OCI-LY1 (cell line): ENCODE measurements around the gene EVPL.

Experiments used
- H2AFZ ChIP-seq: fragments of 200-600 bp; sonication (generic), shearing (Covaris generic); 2 replicates; pipeline ENCODE4 v1.6.0; 2014; ENCODE audit warnings: antibody characterized with exemption, mild to moderate bottlenecking, low read length
- H3F3A ChIP-seq: fragments of 200-600 bp; sonication (generic), shearing (Covaris generic); 2 replicates; pipeline ENCODE4 v1.6.0; 2014; ENCODE audit warnings: mild to moderate bottlenecking, antibody characterized with exemption, low read length, moderate library complexity; ENCODE audit not compliant: insufficient read depth
- H3K27ac ChIP-seq: fragments of 200-600 bp; sonication (generic); 2 replicates; pipeline ENCODE4 v1.5.1; 2014; ENCODE audit warnings: low read length, mixed run types, mild to moderate bottlenecking, low read depth; ENCODE audit not compliant: poor library complexity, severe bottlenecking
- H3K27me3 ChIP-seq: fragments of 200-600 bp; sonication (generic); 2 replicates; pipeline ENCODE4 v1.6.0; 2014; ENCODE audit warnings: antibody characterized with exemption, mild to moderate bottlenecking, low read length, moderate library complexity; ENCODE audit not compliant: insufficient read depth
- H3K36me3 ChIP-seq: fragments of 200-600 bp; sonication (generic); 2 replicates; pipeline ENCODE4 v1.6.1; 2014; ENCODE audit warnings: mild to moderate bottlenecking, antibody characterized with exemption, low read length, moderate library complexity, mixed read lengths; ENCODE audit not compliant: insufficient read depth
- H3K4me1 ChIP-seq: fragments of 200-600 bp; sonication (generic); 2 replicates; pipeline ENCODE4 v1.5.1; 2014; ENCODE audit warnings: mild to moderate bottlenecking, low read length, moderate library complexity; ENCODE audit not compliant: insufficient read depth, severe bottlenecking
- H3K4me2 ChIP-seq: fragments of 200-600 bp; sonication (generic), shearing (Covaris generic); 2 replicates; pipeline ENCODE4 v1.6.1; 2014; ENCODE audit warnings: low read length
- H3K4me3 ChIP-seq: fragments of 200-600 bp; sonication (generic); 2 replicates; pipeline ENCODE4 v1.5.1; 2014; ENCODE audit warnings: low read length, low read depth, mild to moderate bottlenecking, mixed read lengths; ENCODE audit not compliant: poor library complexity, severe bottlenecking
- H3K79me2 ChIP-seq: fragments of 200-600 bp; shearing (Covaris generic); 2 replicates; pipeline ENCODE4 v1.6.1; 2016; ENCODE audit warnings: mixed run types, low read length, mixed read lengths; ENCODE audit not compliant: insufficient read depth
- H3K9ac ChIP-seq: fragments of 200-600 bp; sonication (generic), shearing (Covaris generic); 2 replicates; pipeline ENCODE4 v1.6.1; 2014; ENCODE audit warnings: mild to moderate bottlenecking, low read length, mixed read lengths
- H3K9me2 ChIP-seq: fragments of 200-600 bp; sonication (generic), shearing (Covaris generic); 2 replicates; pipeline ENCODE4 v1.6.1; 2014; ENCODE audit warnings: low read depth, mild to moderate bottlenecking, low read length, mixed read lengths
- H3K9me3 ChIP-seq: fragments of 200-600 bp; shearing (Covaris generic); 2 replicates; pipeline ENCODE4 v1.6.1; 2014; ENCODE audit warnings: low read length, mixed read lengths
- H4K20me1 ChIP-seq: fragments of 200-600 bp; sonication (generic), shearing (Covaris generic); 2 replicates; pipeline ENCODE4 v1.6.0; 2016; ENCODE audit warnings: mild to moderate bottlenecking, low read length; ENCODE audit not compliant: insufficient read depth
- EZH2 ChIP-seq: fragments of 200-600 bp; sonication (generic), shearing (Covaris generic); IDR thresholded peaks from 2 replicates; pipeline ENCODE4 v1.8.0; 2017; ENCODE audit warnings: borderline replicate concordance, mixed run types, mild to moderate bottlenecking, antibody characterized with exemption, low read length, moderate library complexity, mixed read lengths
- TF ChIP-seq, protein P1 (sequence below): fragments of 200-600 bp; sonication (generic), shearing (Covaris generic); IDR thresholded peaks from 2 replicates; pipeline ENCODE4 v1.5.1; 2017; ENCODE audit warnings: mild to moderate bottlenecking, antibody characterized with exemption, low read length, moderate library complexity, mixed read lengths

EVPL gene

DNA sequence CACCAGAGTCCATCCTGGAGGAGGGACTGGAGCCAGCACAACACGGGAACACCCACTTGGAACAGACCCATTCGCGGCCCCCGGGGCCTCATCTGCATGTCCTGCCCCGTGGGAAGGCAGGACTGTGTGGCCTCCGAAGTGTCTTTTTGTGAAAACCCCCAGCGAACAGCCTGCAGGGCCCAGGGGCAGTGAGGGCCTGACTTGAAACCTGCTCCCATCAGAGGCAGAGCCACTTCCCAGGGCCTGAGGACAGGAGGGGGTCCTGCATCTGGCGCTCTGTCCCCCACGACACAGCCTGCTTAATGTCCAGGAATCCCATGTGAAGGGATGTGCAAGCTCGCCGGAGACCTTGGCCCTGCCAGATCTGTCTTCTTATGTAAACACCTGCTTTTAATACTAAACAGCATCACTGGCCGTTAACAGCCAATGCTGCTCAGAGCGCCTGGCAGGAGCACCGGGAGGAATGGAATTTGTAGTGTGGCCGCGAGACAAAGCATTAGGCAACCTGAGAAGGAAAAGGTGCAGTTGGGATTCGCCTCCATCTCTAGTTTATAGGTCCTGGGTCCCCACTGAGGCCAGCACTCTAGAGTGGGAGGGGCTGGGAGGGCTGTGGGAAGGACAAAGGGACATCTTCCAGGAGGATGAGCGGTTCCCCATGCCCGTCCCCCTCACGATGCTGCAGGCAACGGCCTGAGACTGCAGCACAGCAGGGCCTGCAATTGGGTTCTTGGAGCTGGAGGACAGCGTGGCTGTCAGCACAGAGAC lies 9.6 kb upstream of the EVPL start:
- H4K20me1 ChIP-seq: no peaks in the 10 kb centered on the region
- H3K79me2 ChIP-seq: no peaks in the 10 kb centered on the region
- H3F3A ChIP-seq: no peaks in the 10 kb centered on the region
- TF ChIP-seq, protein P1, sequence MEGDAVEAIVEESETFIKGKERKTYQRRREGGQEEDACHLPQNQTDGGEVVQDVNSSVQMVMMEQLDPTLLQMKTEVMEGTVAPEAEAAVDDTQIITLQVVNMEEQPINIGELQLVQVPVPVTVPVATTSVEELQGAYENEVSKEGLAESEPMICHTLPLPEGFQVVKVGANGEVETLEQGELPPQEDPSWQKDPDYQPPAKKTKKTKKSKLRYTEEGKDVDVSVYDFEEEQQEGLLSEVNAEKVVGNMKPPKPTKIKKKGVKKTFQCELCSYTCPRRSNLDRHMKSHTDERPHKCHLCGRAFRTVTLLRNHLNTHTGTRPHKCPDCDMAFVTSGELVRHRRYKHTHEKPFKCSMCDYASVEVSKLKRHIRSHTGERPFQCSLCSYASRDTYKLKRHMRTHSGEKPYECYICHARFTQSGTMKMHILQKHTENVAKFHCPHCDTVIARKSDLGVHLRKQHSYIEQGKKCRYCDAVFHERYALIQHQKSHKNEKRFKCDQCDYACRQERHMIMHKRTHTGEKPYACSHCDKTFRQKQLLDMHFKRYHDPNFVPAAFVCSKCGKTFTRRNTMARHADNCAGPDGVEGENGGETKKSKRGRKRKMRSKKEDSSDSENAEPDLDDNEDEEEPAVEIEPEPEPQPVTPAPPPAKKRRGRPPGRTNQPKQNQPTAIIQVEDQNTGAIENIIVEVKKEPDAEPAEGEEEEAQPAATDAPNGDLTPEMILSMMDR: no peak
- no peak for TF ChIP-seq EZH2
- H2AFZ ChIP-seq: no peak overlapping the region
- no peaks in the 10 kb centered on the region for H3K9me2 ChIP-seq
- no peak overlapping the region for H3K4me2 ChIP-seq
- no peaks in the 10 kb centered on the region for H3K4me1 ChIP-seq
- no peaks in the 10 kb centered on the region for H3K9me3 ChIP-seq
- H3K9ac ChIP-seq: no peak overlapping the region
- H3K4me3 ChIP-seq: no peak overlapping the region
- H3K27ac ChIP-seq: no peak overlapping the region
- peaks cover 35% of the 10 kb centered on the region for H3K36me3 ChIP-seq
- no peaks in the 10 kb centered on the region for H3K27me3 ChIP-seq

DNA sequence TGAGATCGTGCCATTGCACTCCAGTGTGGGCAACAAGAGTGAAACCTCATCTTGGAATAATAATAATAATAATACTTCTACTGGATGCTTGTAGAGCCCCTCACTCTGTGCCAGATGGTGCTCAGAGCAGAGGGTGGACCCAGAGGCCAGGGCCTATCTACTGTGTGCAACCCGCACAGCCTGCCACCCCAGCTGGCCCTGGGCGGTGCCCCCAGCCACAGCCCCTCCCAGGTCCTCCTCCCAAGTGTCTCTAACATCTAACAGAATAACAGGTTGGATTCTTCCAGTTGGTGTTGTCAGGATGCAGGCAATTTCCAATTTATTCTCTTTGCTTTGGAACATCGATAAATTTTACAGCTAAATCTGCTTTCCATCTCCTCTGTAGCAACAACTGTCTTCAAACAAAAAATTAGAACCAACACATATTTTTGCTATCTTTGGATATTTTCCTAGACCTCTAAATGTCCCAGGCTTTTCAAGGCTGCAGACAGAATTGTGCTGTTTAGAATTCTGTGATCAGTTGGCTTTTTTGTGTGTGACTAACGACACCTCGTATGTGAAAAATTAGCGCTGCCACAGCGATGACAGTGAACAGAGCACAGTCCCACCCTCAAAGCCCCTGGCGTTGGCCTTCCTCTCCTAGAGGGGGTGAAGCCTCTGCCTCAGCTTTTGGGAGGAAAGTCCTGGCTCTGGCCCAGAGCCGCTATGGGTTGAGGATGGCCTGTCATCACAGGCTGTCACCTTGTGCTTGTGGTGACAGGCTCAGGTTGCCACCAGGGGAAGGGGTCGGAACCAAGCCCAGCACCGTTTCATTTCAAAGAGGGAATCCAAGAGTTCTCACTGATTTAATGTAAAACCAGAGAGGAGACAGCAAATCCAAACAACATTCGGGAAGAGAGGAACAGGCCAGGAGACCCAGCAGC lies 7.6 kb upstream of the EVPL start:
- Histone ChIP-seq H3K9ac (no peak overlapping the region), H3F3A (no peaks in the 10 kb centered on the region), H2AFZ (no peak overlapping the region), H3K36me3 (peaks cover 16% of the 10 kb centered on the region), H3K27me3 (no peaks in the 10 kb centered on the region), H3K4me3 (no peak overlapping the region), H3K4me2 (no peak overlapping the region), H3K4me1 (peaks cover 4% of the 10 kb centered on the region), H4K20me1 (no peaks in the 10 kb centered on the region), H3K27ac (no peak overlapping the region), H3K79me2 (no peaks in the 10 kb centered on the region), H3K9me3 (no peaks in the 10 kb centered on the region), H3K9me2 (no peaks in the 10 kb centered on the region)
- TF ChIP-seq, protein P1: no peak
- TF ChIP-seq EZH2: no peak

DNA sequence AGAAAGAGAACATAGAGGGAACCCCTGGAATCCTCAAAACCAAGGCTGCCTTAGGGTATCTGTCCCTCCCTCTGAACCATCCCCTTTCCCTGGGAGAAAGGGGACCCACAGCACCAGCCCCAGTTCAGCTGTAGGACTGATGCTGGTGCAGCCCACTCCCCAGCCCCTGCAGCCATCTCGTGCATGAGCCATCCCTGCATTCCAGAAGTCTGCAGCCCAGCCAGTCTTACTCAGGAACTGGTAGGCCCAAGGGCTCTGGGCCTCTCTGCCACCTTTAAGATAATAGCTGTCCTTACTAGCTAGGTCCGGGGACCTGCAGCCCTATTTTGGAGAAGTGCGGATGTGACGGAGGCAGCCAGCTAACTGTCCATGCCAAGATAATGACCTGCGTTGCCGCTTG lies 6.0 kb upstream of the EVPL start:
- no peaks in the 10 kb centered on the region for H3F3A ChIP-seq
- H3K9me2 ChIP-seq: no peaks in the 10 kb centered on the region
- H3K27ac ChIP-seq: no peak overlapping the region
- H3K4me1 ChIP-seq: peaks cover 10% of the 10 kb centered on the region
- H2AFZ ChIP-seq: no peak overlapping the region
- H3K36me3 ChIP-seq: peaks cover under 1% of the 10 kb centered on the region; the same call in 1 of the 2 replicates
- TF ChIP-seq EZH2: no peak
- TF ChIP-seq, protein P1: no peak
- no peak overlapping the region for H3K4me3 ChIP-seq
- H3K27me3 ChIP-seq: no peaks in the 10 kb centered on the region
- no peak overlapping the region for H3K9ac ChIP-seq
- no peaks in the 10 kb centered on the region for H3K79me2 ChIP-seq
- no peak overlapping the region for H3K4me2 ChIP-seq
- H3K9me3 ChIP-seq: no peaks in the 10 kb centered on the region
- no peaks in the 10 kb centered on the region for H4K20me1 ChIP-seq
